Esophagus muscularis mucosa (tissue), 4 donors: ENCODE measurements around the gene CLDN5. TPM values are rescaled to one million over a fixed set of nuclear protein-coding genes. Genes with fewer than 3 reads are reported as not detected.
A peak's percentile ranks its signal among the peaks of the same experiment; 100 is the strongest.

Experiments
- DNase-seq: peaks from one replicate; pipeline ENCODE4 v3.0.0-alpha.2; 2017; ENCODE audit errors: extremely low spot score
- H3K27ac ChIP-seq, 4 donors: fragments of 200-600 bp; sonication (generic); replicated peaks in 1 of 4; 1 replicate in 3 of 4; 2 replicates in 1 of 4; pipeline ENCODE4 v1.5.1; 2016 to 2019; ENCODE audit warnings: mild to moderate bottlenecking in 1 of 4
- H3K27me3 ChIP-seq, 4 donors: fragments of 200-600 bp; sonication (generic); one replicate each; pipeline versions ENCODE4 v1.5.1 to v1.6.0; 2016 to 2019
- H3K36me3 ChIP-seq, 4 donors: fragments of 200-600 bp; sonication (generic); one replicate each; pipeline ENCODE4 v1.5.1; 2016 to 2019
- H3K4me1 ChIP-seq, 4 donors: fragments of 200-600 bp; sonication (generic); one replicate each; pipeline ENCODE4 v1.5.1; 2016 to 2019
- H3K4me3 ChIP-seq, 4 donors: fragments of 200-600 bp; sonication (generic); 1 replicate in 2 of 4; 2 replicates in 2 of 4; pipeline ENCODE4 v1.5.1; 2016 to 2019; ENCODE audit warnings: mild to moderate bottlenecking in 4 of 4, moderate library complexity in 1 of 4
- H3K9me3 ChIP-seq, 4 donors: fragments of 200-600 bp; sonication (generic); 1 replicate in 3 of 4; 2 replicates in 1 of 4; pipeline ENCODE4 v1.5.1; 2016 to 2019
- EP300 ChIP-seq: sonication (generic); formaldehyde crosslinking; IDR thresholded peaks from one replicate; pipeline ENCODE4 v1.6.1; 2017; ENCODE audit warnings: antibody characterized with exemption
- POLR2A ChIP-seq: fragments of 450-650 bp; IDR thresholded peaks from one replicate; pipeline ENCODE4 v1.6.1; 2017; ENCODE audit warnings: antibody characterized with exemption, moderate library complexity, mild to moderate bottlenecking, low read depth
- POLR2AphosphoS5 ChIP-seq, 2 donors: sonication (generic); formaldehyde crosslinking; IDR thresholded peaks; one replicate each; pipeline ENCODE4 v1.6.1; 2017; ENCODE audit warnings: antibody characterized with exemption in 2 of 2
- WGBS: methylation state at CpG from one replicate; pipeline ENCODE4 v1.1.5; 2018; 5-methylcytosine and 5-hydroxymethylcytosine counted together
- intact Hi-C: fragments of 100-400 bp; cut with DNase I; formaldehyde crosslinking; loops from one replicate; pipeline ENCODE4 v1.15.1; 2023
- total RNA-seq, 4 donors: library from RNA; depleted of rRNA; stranded (reverse); fragments of >200 nt; gene quantifications; one replicate each; pipeline versions ENCODE4 v1.1.0 to v1.2.1, GENCODE V29; 2016
- TF ChIP-seq, protein P1 (sequence below), 3 experiments: fragments of 200-600 bp in 2 of 3; fragments of 450-650 bp in 1 of 3; sonication (generic) in 2 of 3; IDR thresholded peaks; one replicate each; pipeline ENCODE4 v1.5.1; 2017 to 2019; ENCODE audit warnings: antibody characterized with exemption in 3 of 3, mild to moderate bottlenecking in 2 of 3, moderate library complexity in 1 of 3

Gene CLDN5
- total RNA-seq, 4 donors from 2014 or later: 39.9 to 209 (median 147) TPM

GRCh38 chr22:19568337-19569275 lies 44.4 kb upstream of the CLDN5 start:
- TF ChIP-seq EP300 (no peak), POLR2A (no peak), POLR2AphosphoS5 (IDR thresholded peaks at IDR 0.05) (no peak)
- TF ChIP-seq, protein P1, sequence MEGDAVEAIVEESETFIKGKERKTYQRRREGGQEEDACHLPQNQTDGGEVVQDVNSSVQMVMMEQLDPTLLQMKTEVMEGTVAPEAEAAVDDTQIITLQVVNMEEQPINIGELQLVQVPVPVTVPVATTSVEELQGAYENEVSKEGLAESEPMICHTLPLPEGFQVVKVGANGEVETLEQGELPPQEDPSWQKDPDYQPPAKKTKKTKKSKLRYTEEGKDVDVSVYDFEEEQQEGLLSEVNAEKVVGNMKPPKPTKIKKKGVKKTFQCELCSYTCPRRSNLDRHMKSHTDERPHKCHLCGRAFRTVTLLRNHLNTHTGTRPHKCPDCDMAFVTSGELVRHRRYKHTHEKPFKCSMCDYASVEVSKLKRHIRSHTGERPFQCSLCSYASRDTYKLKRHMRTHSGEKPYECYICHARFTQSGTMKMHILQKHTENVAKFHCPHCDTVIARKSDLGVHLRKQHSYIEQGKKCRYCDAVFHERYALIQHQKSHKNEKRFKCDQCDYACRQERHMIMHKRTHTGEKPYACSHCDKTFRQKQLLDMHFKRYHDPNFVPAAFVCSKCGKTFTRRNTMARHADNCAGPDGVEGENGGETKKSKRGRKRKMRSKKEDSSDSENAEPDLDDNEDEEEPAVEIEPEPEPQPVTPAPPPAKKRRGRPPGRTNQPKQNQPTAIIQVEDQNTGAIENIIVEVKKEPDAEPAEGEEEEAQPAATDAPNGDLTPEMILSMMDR (IDR thresholded peaks at IDR 0.05): no peak

GRCh38 chr22:19567157-19568009 lies 43.2 kb upstream of the CLDN5 start:
- peaks cover 0 to 25% (median 0%) of the 10 kb centered on the region in 4 donors for H3K27me3 ChIP-seq
- no peak for DNase-seq
- peaks cover 0 to 24% (median 3%) of the 10 kb centered on the region in 4 donors for H3K4me1 ChIP-seq
- H3K9me3 ChIP-seq: peaks cover 0 to 5% (median 0%) of the 10 kb centered on the region in 4 donors
- 86% methylated on average over 24 of the region's 24 CpGs for WGBS
- no peaks in the 10 kb centered on the region for H3K36me3 ChIP-seq
- peak overlapping the region in 3 of 4 donors; percentile 31 to 57 (median 56) for H3K27ac ChIP-seq
- intact Hi-C loops: no loop called here
- H3K4me3 ChIP-seq: no peak overlapping the region
- TF ChIP-seq EP300 (no peak), POLR2A (no peak), POLR2AphosphoS5 (IDR thresholded peaks at IDR 0.05) (peak; percentile 28 to 41)
- TF ChIP-seq, protein P1 (IDR thresholded peaks at IDR 0.05): no peak

More at GRCh38 chr22:19568337-19569275, 44.4 kb upstream of the CLDN5 start:
- Histone ChIP-seq H3K9me3 (peaks cover 0 to 5% (median 0%) of the 10 kb centered on the region in 4 donors), H3K27me3 (peaks cover 0 to 25% (median 0%) of the 10 kb centered on the region in 4 donors), H3K27ac (peak overlapping the region in 1 of 4 donors; percentile 56), H3K4me3 (no peak overlapping the region), H3K4me1 (peaks cover 0 to 24% (median 3%) of the 10 kb centered on the region in 4 donors), H3K36me3 (no peaks in the 10 kb centered on the region)
- intact Hi-C loops: no loop called here
- 78% methylated on average over 9 of the region's 9 CpGs for WGBS
- DNase-seq: no peak

DNA sequence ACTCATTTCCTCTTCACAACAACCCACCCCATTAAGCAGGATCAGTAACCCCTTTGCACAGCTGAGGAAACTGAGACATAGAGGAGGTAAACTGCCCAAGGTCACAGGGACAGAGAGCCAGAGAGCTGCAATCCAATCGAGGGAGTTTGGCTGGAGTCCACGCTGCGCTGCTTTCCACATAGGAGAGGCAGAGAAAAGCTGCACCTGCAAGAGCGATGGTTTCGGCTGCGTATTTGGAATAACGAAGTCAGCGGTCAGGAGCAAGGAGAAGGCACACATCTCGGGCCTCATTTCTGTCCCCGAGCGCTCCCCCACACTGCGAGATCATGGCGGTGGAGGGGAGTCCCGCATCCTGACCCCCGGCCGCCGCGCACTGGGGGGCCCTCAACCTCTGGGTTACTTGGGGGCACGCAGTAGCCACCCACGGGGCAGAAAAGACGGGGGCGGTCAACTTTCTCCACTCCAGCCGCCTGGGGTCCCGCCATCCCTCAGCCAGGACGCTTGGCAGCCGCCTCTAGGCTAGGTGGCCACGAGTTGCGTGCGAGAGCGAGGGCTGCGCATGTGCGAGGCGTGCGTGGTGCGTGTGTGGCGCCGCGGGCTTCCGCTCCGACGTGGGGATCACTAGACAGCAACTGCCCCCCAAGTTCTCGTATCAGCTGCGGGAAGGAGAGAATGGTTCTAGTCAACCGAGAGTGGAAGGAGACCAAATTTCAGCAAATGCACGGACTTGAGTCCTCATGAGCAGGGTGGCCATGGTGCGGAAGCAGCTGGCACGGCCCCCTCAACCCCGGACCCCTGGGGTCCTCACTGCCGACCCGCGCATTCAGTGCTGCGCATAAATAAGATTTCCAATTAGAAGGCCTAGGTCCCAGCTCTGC lies 42.3 kb upstream of the CLDN5 start:
- H3K27ac ChIP-seq: peak overlapping the region; percentile 11 to 57 (median 44)
- intact Hi-C loops: no loop called here
- TF ChIP-seq POLR2A (no peak), POLR2AphosphoS5 (IDR thresholded peaks at IDR 0.05) (peak in 1 of 2 donors; percentile 12)
- peaks cover 0 to 25% (median 0%) of the 10 kb centered on the region in 4 donors for H3K27me3 ChIP-seq
- H3K9me3 ChIP-seq: peaks cover 0 to 5% (median 0%) of the 10 kb centered on the region in 4 donors
- H3K4me3 ChIP-seq: no peak overlapping the region
- H3K4me1 ChIP-seq: peaks cover 0 to 24% (median 3%) of the 10 kb centered on the region in 4 donors
- WGBS: 88% methylated on average over 35 of the region's 52 CpGs
- no peak for DNase-seq
- H3K36me3 ChIP-seq: no peaks in the 10 kb centered on the region

DNA sequence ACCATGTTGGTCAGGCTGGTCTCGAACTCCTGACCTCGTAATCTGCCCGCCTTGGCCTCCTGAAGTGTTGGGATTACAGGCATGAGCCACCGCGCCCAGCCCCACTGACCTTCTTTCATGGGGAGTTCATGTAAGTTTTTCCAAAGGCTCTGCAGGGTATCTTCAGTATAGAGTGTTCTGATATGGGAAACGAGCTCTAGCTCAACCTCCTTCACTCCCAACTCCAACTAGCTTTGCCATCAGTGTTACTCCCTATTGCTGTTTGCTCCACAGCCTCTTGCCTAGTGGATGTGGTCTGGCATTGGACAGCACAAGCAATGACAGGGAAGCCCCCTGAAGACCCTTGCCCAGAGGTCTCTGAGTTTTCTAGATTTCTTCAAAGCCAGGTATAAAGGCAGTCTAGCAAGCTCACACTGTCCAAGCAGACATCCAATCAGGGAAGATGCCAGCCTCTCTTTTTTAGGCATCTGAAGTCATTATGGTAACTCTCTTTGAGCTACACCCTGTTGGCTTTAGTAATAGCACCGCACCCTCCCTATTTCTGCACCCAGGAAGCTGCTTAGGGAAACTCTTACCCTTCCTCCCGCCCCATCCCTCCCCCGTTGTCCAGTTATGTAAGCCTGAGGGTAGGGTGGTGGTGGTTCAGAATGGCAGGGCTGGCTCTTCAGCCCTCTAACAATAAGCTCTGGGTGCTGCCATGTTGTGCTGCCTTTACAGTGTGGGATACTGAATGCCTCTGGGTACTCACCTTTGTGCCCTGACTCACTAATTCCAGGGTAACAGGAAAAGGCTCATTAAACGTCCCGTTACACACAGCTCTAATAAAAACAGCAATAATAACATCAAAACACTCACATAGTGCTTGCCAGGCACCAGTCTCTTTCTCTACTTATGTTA lies 41.4 kb upstream of the CLDN5 start:
- 78% methylated on average over 11 of the region's 11 CpGs for WGBS
- Histone ChIP-seq H3K27me3 (peaks cover 0 to 25% (median 0%) of the 10 kb centered on the region in 4 donors), H3K27ac (peak overlapping the region in 1 of 4 donors; percentile 11), H3K4me1 (peaks cover 0 to 24% (median 3%) of the 10 kb centered on the region in 4 donors), H3K4me3 (no peak overlapping the region), H3K9me3 (peaks cover 0 to 5% (median 0%) of the 10 kb centered on the region in 4 donors), H3K36me3 (no peaks in the 10 kb centered on the region)
- no peak for DNase-seq
- no peak for TF ChIP-seq POLR2A
- TF ChIP-seq POLR2AphosphoS5 (IDR thresholded peaks at IDR 0.05): peak in 1 of 2 donors; percentile 66
- intact Hi-C loops: no loop called here
